ENCODE measurements around the gene APOA5.
A peak's percentile ranks its signal among the peaks of the same experiment; 100 is the strongest.
"Not testable (repeated sequence)": the region's sequence is repeated elsewhere in the genome, so short reads cannot be mapped to it uniquely, and the experiment has no call there.

The APOA5 gene

DNA sequence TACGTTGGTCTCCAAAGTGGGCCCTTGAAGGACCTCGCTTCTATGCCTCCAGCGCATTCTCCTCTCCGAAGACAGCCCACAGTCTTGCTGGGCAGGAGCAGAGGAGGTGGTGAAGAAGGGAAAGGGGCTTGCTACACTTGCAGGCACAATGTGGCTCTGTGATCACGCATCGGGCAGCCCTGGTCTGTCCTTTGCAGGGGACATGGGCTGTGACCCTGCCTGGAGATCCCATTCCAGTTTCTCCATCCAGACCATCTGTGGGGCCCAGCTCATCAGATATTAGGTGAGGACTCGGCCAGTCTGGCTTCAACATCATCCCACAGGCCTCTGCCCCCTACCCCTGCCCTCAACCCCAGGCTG is 44.9 kb upstream of the APOA5 start:
- H3K36me3 Mint-ChIP-seq (ENCODE audit: low read depth) = no peaks in the 10 kb centered on the region
- H3K4me3 Mint-ChIP-seq = no peak overlapping the region
- TF ChIP-seq, protein P1, sequence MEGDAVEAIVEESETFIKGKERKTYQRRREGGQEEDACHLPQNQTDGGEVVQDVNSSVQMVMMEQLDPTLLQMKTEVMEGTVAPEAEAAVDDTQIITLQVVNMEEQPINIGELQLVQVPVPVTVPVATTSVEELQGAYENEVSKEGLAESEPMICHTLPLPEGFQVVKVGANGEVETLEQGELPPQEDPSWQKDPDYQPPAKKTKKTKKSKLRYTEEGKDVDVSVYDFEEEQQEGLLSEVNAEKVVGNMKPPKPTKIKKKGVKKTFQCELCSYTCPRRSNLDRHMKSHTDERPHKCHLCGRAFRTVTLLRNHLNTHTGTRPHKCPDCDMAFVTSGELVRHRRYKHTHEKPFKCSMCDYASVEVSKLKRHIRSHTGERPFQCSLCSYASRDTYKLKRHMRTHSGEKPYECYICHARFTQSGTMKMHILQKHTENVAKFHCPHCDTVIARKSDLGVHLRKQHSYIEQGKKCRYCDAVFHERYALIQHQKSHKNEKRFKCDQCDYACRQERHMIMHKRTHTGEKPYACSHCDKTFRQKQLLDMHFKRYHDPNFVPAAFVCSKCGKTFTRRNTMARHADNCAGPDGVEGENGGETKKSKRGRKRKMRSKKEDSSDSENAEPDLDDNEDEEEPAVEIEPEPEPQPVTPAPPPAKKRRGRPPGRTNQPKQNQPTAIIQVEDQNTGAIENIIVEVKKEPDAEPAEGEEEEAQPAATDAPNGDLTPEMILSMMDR (IDR thresholded peaks at IDR 0.05) = no peak
- no peak for DNase-seq
- peaks cover 21% of the 10 kb centered on the region for H3K27me3 Mint-ChIP-seq (ENCODE audit: low read depth, poor library complexity)
- no peak overlapping the region for H3K27ac Mint-ChIP-seq
- peaks cover 49% of the 10 kb centered on the region for H3K4me1 Mint-ChIP-seq
- H3K9me3 Mint-ChIP-seq = no peaks in the 10 kb centered on the region

- DNase-seq = peak; percentile 88
- Mint-ChIP-seq H3K9me3 (no peaks in the 10 kb centered on the region), H3K4me1 (peaks cover 48% of the 10 kb centered on the region), H3K27ac (no peak overlapping the region), H3K27me3 (ENCODE audit: low read depth, poor library complexity) (peaks cover 21% of the 10 kb centered on the region), H3K4me3 (peak overlapping the region; percentile 69), H3K36me3 (ENCODE audit: low read depth) (no peaks in the 10 kb centered on the region)
- TF ChIP-seq, protein P1 (IDR thresholded peaks at IDR 0.05) = peak; percentile 44
Measured at GRCh38 chr11:116835791-116836631, 44.3 kb upstream of the APOA5 start.

- H3K27me3 Mint-ChIP-seq (ENCODE audit: low read depth, poor library complexity) = peaks cover 21% of the 10 kb centered on the region
- DNase-seq = no peak
- H3K9me3 Mint-ChIP-seq = no peaks in the 10 kb centered on the region
- TF ChIP-seq, protein P1 (IDR thresholded peaks at IDR 0.05) = no peak
- H3K36me3 Mint-ChIP-seq (ENCODE audit: low read depth) = no peaks in the 10 kb centered on the region
- H3K4me3 Mint-ChIP-seq = peak overlapping the region; percentile 69
- H3K27ac Mint-ChIP-seq = no peak overlapping the region
- H3K4me1 Mint-ChIP-seq = peaks cover 43% of the 10 kb centered on the region
Measured at GRCh38 chr11:116835042-116835772, 43.5 kb upstream of the APOA5 start.

DNA sequence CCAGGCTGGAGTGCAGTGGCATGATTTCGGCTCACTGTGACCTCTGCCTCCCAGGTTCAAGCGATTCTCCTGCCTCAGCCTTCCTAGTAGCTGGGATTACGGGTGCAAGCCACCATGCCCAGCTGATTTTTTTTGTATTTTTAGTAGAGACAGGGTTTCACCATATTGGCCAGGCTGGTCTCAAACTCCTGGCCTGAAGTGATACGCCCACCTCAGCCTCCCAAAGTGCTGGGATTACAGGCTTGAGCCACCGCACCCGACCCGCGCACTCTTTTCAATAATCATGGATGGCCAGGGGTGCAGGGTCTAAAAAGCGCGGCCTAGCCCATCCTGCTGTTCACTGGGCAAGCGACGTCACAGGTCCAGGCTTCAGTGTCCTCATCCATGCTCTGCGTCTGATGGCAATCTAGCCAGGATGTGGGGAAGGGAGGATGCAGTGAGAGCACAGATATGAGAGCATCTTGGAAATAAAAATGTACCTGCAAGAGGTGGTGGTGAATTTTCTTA is 42.9 kb upstream of the APOA5 start:
- H3K9me3 Mint-ChIP-seq; DNase-seq; H3K27ac Mint-ChIP-seq; H3K36me3 Mint-ChIP-seq (ENCODE audit: low read depth): not testable (repeated sequence)
- peak overlapping the region; percentile 65 for H3K4me3 Mint-ChIP-seq
- peaks cover 43% of the 10 kb centered on the region for H3K4me1 Mint-ChIP-seq
- peaks cover 21% of the 10 kb centered on the region for H3K27me3 Mint-ChIP-seq (ENCODE audit: low read depth, poor library complexity)

DNA sequence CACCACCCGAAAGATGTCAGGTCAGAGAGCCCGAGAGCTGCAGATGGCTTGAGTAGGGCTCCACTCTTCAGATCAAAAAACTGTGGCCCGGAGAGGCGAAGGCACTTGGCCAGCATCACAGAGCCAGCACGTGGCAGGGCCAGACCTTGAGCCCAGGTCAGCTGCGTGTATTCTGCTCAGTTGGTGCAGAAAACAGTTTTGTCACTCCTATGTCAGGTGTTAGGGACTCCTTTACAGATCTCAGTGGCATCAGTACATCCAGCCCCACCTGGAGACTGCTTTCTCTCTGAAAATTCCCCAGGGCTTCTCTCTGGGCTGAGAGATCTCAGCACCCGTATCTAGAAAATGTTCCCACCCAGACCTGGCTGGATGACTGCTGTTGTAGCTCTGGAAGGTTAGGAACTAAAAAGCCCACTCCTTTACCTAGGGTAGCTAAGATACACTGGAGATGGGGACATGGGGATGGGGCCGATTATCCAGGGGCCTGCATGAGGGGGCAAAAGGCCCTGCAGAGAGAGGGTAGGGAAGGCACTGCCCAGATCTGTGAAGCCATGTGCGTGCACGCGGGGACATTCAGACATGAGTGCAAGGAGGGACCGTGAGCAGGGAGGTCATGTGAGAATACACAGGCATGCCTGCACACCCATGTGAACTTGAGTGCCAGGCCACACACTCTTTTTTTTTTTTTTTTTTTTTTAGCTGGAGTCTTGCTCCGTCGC is 42.3 kb upstream of the APOA5 start:
- H3K36me3 Mint-ChIP-seq (ENCODE audit: low read depth) = no peaks in the 10 kb centered on the region
- no peaks in the 10 kb centered on the region for H3K9me3 Mint-ChIP-seq
- H3K4me1 Mint-ChIP-seq = peaks cover 43% of the 10 kb centered on the region
- peaks cover 21% of the 10 kb centered on the region for H3K27me3 Mint-ChIP-seq (ENCODE audit: low read depth, poor library complexity)
- H3K4me3 Mint-ChIP-seq = no peak overlapping the region
- no peak for DNase-seq
- no peak overlapping the region for H3K27ac Mint-ChIP-seq
- TF ChIP-seq, protein P1 (IDR thresholded peaks at IDR 0.05) = no peak

GRCh38 chr11:116833491-116833815 is 41.8 kb upstream of the APOA5 start:
- Mint-ChIP-seq H3K36me3 (ENCODE audit: low read depth) (no peaks in the 10 kb centered on the region), H3K4me1 (peaks cover 47% of the 10 kb centered on the region), H3K27me3 (ENCODE audit: low read depth, poor library complexity) (peaks cover 21% of the 10 kb centered on the region), H3K27ac (no peak overlapping the region), H3K9me3 (no peaks in the 10 kb centered on the region), H3K4me3 (no peak overlapping the region)
- TF ChIP-seq, protein P1 (IDR thresholded peaks at IDR 0.05) = no peak
- DNase-seq = no peak

Measured in nephron progenitor cell (in vitro differentiated cells).